ENCODE data around the gene DENND1C. TPM values are rescaled to one million over a fixed set of nuclear protein-coding genes. Genes with fewer than 3 reads are reported as not detected.

Gene DENND1C
- total RNA-seq, 4 donors from 2014 or later, result 0.27 to 1.2 (median 0.29) TPM; not detected in 1

- H3K4me3 ChIP-seq, result peak overlapping the region in 3 of 4 donors; percentile 48 to 52 (median 49)
- ATAC-seq (no peak), DNase-seq (no peak)
- no peaks in the 10 kb centered on the region for H3K4me1 ChIP-seq
- no peaks in the 10 kb centered on the region for H3K36me3 ChIP-seq
- TF ChIP-seq POLR2A (IDR thresholded peaks at IDR 0.05) (no peak), CTCF (IDR thresholded peaks at IDR 0.05 in 4 of 5, conservative IDR thresholded peaks at IDR 0.05 in 1 of 5) (no peak)
- in situ Hi-C loops (cut with MboI; ENCODE audit: low sequenced_read_pairs in 4 of 4), result loop anchor here in 3 of 4 donors (25.0 kb wide), 2 partner anchors 236 to 361 kb away; partner anchors contain the start of genes GPR108 (in 1 of the 3) and TRIP10 (in 1 of the 3)
- peaks cover 21 to 30% (median 30%) of the 10 kb centered on the region in 3 donors for H3K27me3 ChIP-seq
- no peaks in the 10 kb centered on the region for H3K9me3 ChIP-seq
- intact Hi-C loops (cut with DNase I; ENCODE audit: low total_unique reads), result no loop called here
- H3K27ac ChIP-seq, result no peak overlapping the region
Observed at GRCh38 chr19:6500837-6501739, 19.5 kb upstream of the DENND1C start.

- no peak for ATAC-seq
- intact Hi-C loops (cut with DNase I; ENCODE audit: low total_unique reads), result no loop called here
- TF ChIP-seq CTCF (IDR thresholded peaks at IDR 0.05 in 4 of 5, conservative IDR thresholded peaks at IDR 0.05 in 1 of 5), result no peak
- no peak for TF ChIP-seq POLR2A (IDR thresholded peaks at IDR 0.05)
Observed at GRCh38 chr19:6499052-6499790, 17.6 kb upstream of the DENND1C start.

GRCh38 chr19:6498294-6499036 is 16.9 kb upstream of the DENND1C start:
- DNase-seq, result no peak

More at GRCh38 chr19:6499052-6499790, 17.6 kb upstream of the DENND1C start:
- Histone ChIP-seq H3K4me3 (no peak overlapping the region), H3K27ac (no peak overlapping the region), H3K36me3 (no peaks in the 10 kb centered on the region), H3K4me1 (no peaks in the 10 kb centered on the region), H3K9me3 (no peaks in the 10 kb centered on the region), H3K27me3 (peaks cover 21 to 30% (median 30%) of the 10 kb centered on the region in 3 donors)
- DNase-seq, result no peak
- in situ Hi-C loops (cut with MboI; ENCODE audit: low sequenced_read_pairs in 4 of 4), result no loop called here

More at GRCh38 chr19:6498294-6499036, 16.9 kb upstream of the DENND1C start:
- no peak for TF ChIP-seq CTCF (IDR thresholded peaks at IDR 0.05 in 4 of 5, conservative IDR thresholded peaks at IDR 0.05 in 1 of 5)
- TF ChIP-seq POLR2A (IDR thresholded peaks at IDR 0.05), result no peak
- H3K27ac ChIP-seq, result no peak overlapping the region
- ATAC-seq, result no peak
- no peaks in the 10 kb centered on the region for H3K9me3 ChIP-seq
- H3K36me3 ChIP-seq, result no peaks in the 10 kb centered on the region
- no peaks in the 10 kb centered on the region for H3K4me1 ChIP-seq
- no peak overlapping the region for H3K4me3 ChIP-seq
- peaks cover 21 to 29% (median 26%) of the 10 kb centered on the region in 3 donors for H3K27me3 ChIP-seq
- intact Hi-C loops (cut with DNase I; ENCODE audit: low total_unique reads) (no loop called here), in situ Hi-C loops (cut with MboI; ENCODE audit: low sequenced_read_pairs in 4 of 4) (no loop called here)

Measured in gastrocnemius medialis (tissue), 4 donors.